SH-SY5Y (cell line): ENCODE measurements around the gene SPATA31E1.
"Not testable (repeated sequence)": the region's sequence is repeated elsewhere in the genome, so short reads cannot be mapped to it uniquely, and the experiment has no call there.

Experiments used
- GATA2 ChIP-seq: IDR thresholded peaks from 2 replicates; pipeline ENCODE4 v1.6.1; 2011; ENCODE audit warnings: mild to moderate bottlenecking, low read depth, low read length
- GATA3 ChIP-seq: IDR thresholded peaks from 2 replicates; pipeline ENCODE4 v1.6.1; 2011; ENCODE audit warnings: low read depth, mild to moderate bottlenecking, low read length, moderate library complexity

Gene SPATA31E1

GRCh38 chr9:87887661-87888480 is 5.2 kb downstream of the SPATA31E1 start:
- TF ChIP-seq GATA2 (no peak), GATA3 (no peak)

- TF ChIP-seq GATA2 (no peak), GATA3 (no peak)
Observed at GRCh38 chr9:87888501-87888900, 5.8 kb downstream of the SPATA31E1 start.

GRCh38 chr9:87889065-87889881 is 6.6 kb downstream of the SPATA31E1 start:
- TF ChIP-seq GATA3: no peak
- no peak for TF ChIP-seq GATA2

GRCh38 chr9:87889882-87890252 is 7.2 kb downstream of the SPATA31E1 start:
- no peak for TF ChIP-seq GATA2
- no peak for TF ChIP-seq GATA3

GRCh38 chr9:87890837-87891236 is 8.2 kb downstream of the SPATA31E1 start:
- TF ChIP-seq GATA3: no peak
- no peak for TF ChIP-seq GATA2

- no peak for TF ChIP-seq GATA3
- no peak for TF ChIP-seq GATA2
Observed at GRCh38 chr9:87891754-87892153, 9.1 kb downstream of the SPATA31E1 start.

GRCh38 chr9:87892956-87893355 is 10.3 kb downstream of the SPATA31E1 start:
- no peak for TF ChIP-seq GATA2
- TF ChIP-seq GATA3: no peak

GRCh38 chr9:87894998-87895625 is 12.4 kb downstream of the SPATA31E1 start:
- TF ChIP-seq GATA3 (no peak), GATA2 (no peak)

- TF ChIP-seq GATA2: no peak
- TF ChIP-seq GATA3: no peak
Observed at GRCh38 chr9:87896891-87897290, 14.2 kb downstream of the SPATA31E1 start.

- TF ChIP-seq GATA2: no peak
- no peak for TF ChIP-seq GATA3
Observed at GRCh38 chr9:87898151-87898550, 15.5 kb downstream of the SPATA31E1 start.

GRCh38 chr9:87909310-87910041 is 26.8 kb downstream of the SPATA31E1 start:
- TF ChIP-seq GATA3 (no peak), GATA2 (no peak)

- no peak for TF ChIP-seq GATA3
- TF ChIP-seq GATA2: no peak
Observed at GRCh38 chr9:87910821-87911220, 28.1 kb downstream of the SPATA31E1 start.

GRCh38 chr9:87917662-87918061 is 35.0 kb downstream of the SPATA31E1 start, which contains the start of gene SPATA31C1:
SPATA31C1 (plus strand) TSS chr9:87917962.
- not testable (repeated sequence) for TF ChIP-seq GATA3, GATA2
